Adrenal gland (tissue), 12 donors: ENCODE measurements around the gene MTUS2. TPM values are rescaled to one million over a fixed set of nuclear protein-coding genes. Genes with fewer than 3 reads are reported as not detected.

Experiments
- DNase-seq, 7 donors: peaks; one replicate each; pipeline ENCODE4 v3.0.0-alpha.2; 2019 to 2020
- H3K27ac ChIP-seq, 5 donors: fragments of 200-600 bp; sonication (generic) in 4 of 5; 1 replicate in 3 of 5; 2 replicates in 2 of 5; pipeline versions ENCODE4 v1.5.1 to v1.8.0; 2016 to 2020; ENCODE audit warnings: mild to moderate bottlenecking in 1 of 5
- H3K27me3 ChIP-seq: fragments of 200-600 bp; 2 replicates; pipeline ENCODE4 v1.8.0; 2021
- H3K36me3 ChIP-seq, 2 donors: fragments of 200-600 bp; replicated peaks in 1 of 2; 1 replicate in 1 of 2; 2 replicates in 1 of 2; pipeline versions ENCODE4 v1.5.1 to v1.8.0; 2018 to 2022
- H3K4me1 ChIP-seq, 2 donors: fragments of 200-600 bp; replicated peaks in 1 of 2; 1 replicate in 1 of 2; 2 replicates in 1 of 2; pipeline versions ENCODE4 v1.5.1 to v1.8.0; 2018 to 2021
- H3K4me3 ChIP-seq, 4 donors: fragments of 200-600 bp; sonication (generic) in 3 of 4; one replicate each; pipeline ENCODE4 v1.5.1; 2016 to 2018
- H3K9me3 ChIP-seq, 3 donors: fragments of 200-600 bp; sonication (generic) in 1 of 3; replicated peaks in 1 of 3; 1 replicate in 2 of 3; 2 replicates in 1 of 3; pipeline versions ENCODE4 v1.5.1 to v1.8.0; 2016 to 2021
- CTCF ChIP-seq, 6 experiments: fragments of 450-650 bp in 4 of 6; fragments of 200-600 bp in 2 of 6; sonication (generic) in 1 of 6; IDR thresholded peaks; 1 replicate in 5 of 6; 2 replicates in 1 of 6; pipeline versions ENCODE4 v1.5.1 to v1.8.0; 2016 to 2021; ENCODE audit warnings: antibody characterized with exemption in 6 of 6, mild to moderate bottlenecking in 2 of 6, moderate library complexity in 1 of 6
- POLR2A ChIP-seq, 2 donors: fragments of 450-650 bp; IDR thresholded peaks; one replicate each; pipeline ENCODE4 v1.6.1; 2017; ENCODE audit warnings: antibody characterized with exemption in 2 of 2, mild to moderate bottlenecking in 2 of 2, moderate library complexity in 1 of 2
- WGBS, 4 donors: extraction: QIAGEN DNeasy Blood & Tissue Kit in 2 of 4; methylation state at CpG; one replicate each; pipeline versions ENCODE4 v1.1.5 to v1.1.7; 2013 to 2017; 5-methylcytosine and 5-hydroxymethylcytosine counted together
- intact Hi-C, 2 donors: fragments of 100-400 bp; cut with DNase I; formaldehyde crosslinking; loops; one replicate each; pipeline versions ENCODE4 v1.14.1 to v1.15.0; 2022 to 2023
- polyA plus RNA-seq, 3 donors: library from polyadenylated mRNA; stranded (reverse); fragments of 200-250 nt in 2 of 3; fragments of 350-450 nt in 1 of 3; fragmentation: Illumina TruSeq in 1 of 3; extraction: RNeasy Lipid Tissue Mini Kit (QIAGEN cat#74804) in 1 of 3; gene quantifications; one replicate each; pipeline ENCODE4 v1.2.3, GENCODE V29; 2013 to 2014
- total RNA-seq, 9 donors: library from RNA; depleted of rRNA in 4 of 9; stranded (reverse); fragments of >200 nt in 4 of 9; fragments of 120-200 nt in 1 of 9; fragmentation: NEBNext Ultra II Directional in 1 of 9; extraction: Animal tissue kit (Norgen Biotek cat#: 25700) in 1 of 9; gene quantifications; one replicate each; pipeline versions ENCODE4 v1.1.0 to v1.2.4, GENCODE V29; 2013 to 2023
- donor health status: healthy with polysubstance abuse.
- donor health status: Bipolar disorder and iron deficiency.
- donor health status: DM: yes; HTN: yes; CAD: no.
- donor health status: DM: no; HTN: no; CAD: no.
- donor health status: DM: no; HTN: no; CAD: no.
- donor health status: DM: yes; HTN: yes; CAD: no.

MTUS2 gene
- total and polyA plus RNA-seq, 12 donors, result 0.07 to 0.24 (median 0.14) TPM; not detected in 5

GRCh38 chr13:29117663-29118062, 297.5 kb downstream of the MTUS2 start:
- no peak overlapping the region for H3K27ac ChIP-seq
- intact Hi-C loops, result no loop called here
- no peaks in the 10 kb centered on the region for H3K27me3 ChIP-seq
- 79 to 87% (median 82%) methylated on average over 8 of the region's 8 CpGs for WGBS, 4 donors
- H3K9me3 ChIP-seq, result no peaks in the 10 kb centered on the region
- TF ChIP-seq CTCF (IDR thresholded peaks at IDR 0.05) (no peak), POLR2A (IDR thresholded peaks at IDR 0.05) (no peak)
- no peaks in the 10 kb centered on the region for H3K36me3 ChIP-seq
- DNase-seq, result no peak
- no peaks in the 10 kb centered on the region for H3K4me1 ChIP-seq
- no peak overlapping the region for H3K4me3 ChIP-seq

- TF ChIP-seq CTCF (IDR thresholded peaks at IDR 0.05) (no peak), POLR2A (IDR thresholded peaks at IDR 0.05) (no peak)
- Histone ChIP-seq H3K4me3 (no peak overlapping the region), H3K36me3 (no peaks in the 10 kb centered on the region), H3K27ac (no peak overlapping the region), H3K9me3 (no peaks in the 10 kb centered on the region), H3K27me3 (no peaks in the 10 kb centered on the region), H3K4me1 (no peaks in the 10 kb centered on the region)
- WGBS, 4 donors, result 65 to 78% (median 71%) methylated on average over 1 of the region's 1 CpG
- no peak for DNase-seq
- intact Hi-C loops, result no loop called here
Observed at GRCh38 chr13:29118471-29118870, 298.3 kb downstream of the MTUS2 start.

GRCh38 chr13:29125191-29125933, 305.2 kb downstream of the MTUS2 start:
- no peaks in the 10 kb centered on the region for H3K27me3 ChIP-seq
- TF ChIP-seq POLR2A (IDR thresholded peaks at IDR 0.05), result no peak
- no peaks in the 10 kb centered on the region for H3K36me3 ChIP-seq
- DNase-seq, result no peak
- no peaks in the 10 kb centered on the region for H3K4me1 ChIP-seq
- no peak overlapping the region for H3K27ac ChIP-seq
- intact Hi-C loops, result no loop called here
- WGBS, 4 donors, result 43 to 53% (median 49%) methylated on average over 5 of the region's 5 CpGs
- no peak overlapping the region for H3K4me3 ChIP-seq
- H3K9me3 ChIP-seq, result no peaks in the 10 kb centered on the region

GRCh38 chr13:29125934-29126424, 305.8 kb downstream of the MTUS2 start:
- H3K36me3 ChIP-seq, result no peaks in the 10 kb centered on the region
- H3K27ac ChIP-seq, result no peak overlapping the region
- DNase-seq, result no peak
- 52 to 64% (median 53%) methylated on average over 5 of the region's 5 CpGs for WGBS, 4 donors
- no peaks in the 10 kb centered on the region for H3K27me3 ChIP-seq
- intact Hi-C loops, result no loop called here
- H3K9me3 ChIP-seq, result no peaks in the 10 kb centered on the region
- TF ChIP-seq POLR2A (IDR thresholded peaks at IDR 0.05) (no peak), CTCF (IDR thresholded peaks at IDR 0.05) (no peak)
- no peak overlapping the region for H3K4me3 ChIP-seq
- H3K4me1 ChIP-seq, result no peaks in the 10 kb centered on the region

- intact Hi-C loops, result no loop called here
- no peaks in the 10 kb centered on the region for H3K27me3 ChIP-seq
- WGBS, 4 donors, result 40 to 54% (median 46%) methylated on average over 2 of the region's 2 CpGs
- TF ChIP-seq POLR2A (IDR thresholded peaks at IDR 0.05) (no peak), CTCF (IDR thresholded peaks at IDR 0.05) (no peak)
- DNase-seq, result no peak
- H3K27ac ChIP-seq, result no peak overlapping the region
- H3K4me1 ChIP-seq, result no peaks in the 10 kb centered on the region
- no peaks in the 10 kb centered on the region for H3K36me3 ChIP-seq
- no peak overlapping the region for H3K4me3 ChIP-seq
- no peaks in the 10 kb centered on the region for H3K9me3 ChIP-seq
Observed at GRCh38 chr13:29129616-29130015, 309.5 kb downstream of the MTUS2 start.
